T-helper 9 cell (primary cell): ENCODE results near the gene CLEC17A.
"Not testable (repeated sequence)": the region's sequence is repeated elsewhere in the genome, so short reads cannot be mapped to it uniquely, and the experiment has no call there.

Experiments
- DNase-seq: peaks from one replicate; pipeline ENCODE4 v3.0.0-alpha.2; 2020

CLEC17A gene

DNA sequence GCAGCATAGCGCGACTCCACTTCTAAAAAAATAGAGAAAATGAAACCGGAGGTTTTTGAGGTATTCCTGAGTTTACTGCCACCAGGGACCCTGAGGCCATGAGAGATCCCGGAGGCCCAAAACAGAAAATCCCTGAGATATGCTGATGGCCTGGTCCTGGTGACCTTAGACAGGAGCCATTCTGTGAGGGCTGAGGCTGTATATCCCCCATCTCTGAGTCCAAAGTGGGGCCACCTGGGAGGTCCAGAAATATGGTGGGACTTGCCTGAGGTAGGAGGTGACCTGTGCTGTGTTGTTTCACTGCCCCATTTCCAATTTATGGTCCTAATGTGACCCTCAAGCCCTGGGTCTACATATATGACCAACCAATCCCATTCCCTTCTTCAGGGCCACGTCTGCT lies 1.5 kb downstream of the CLEC17A start:
- not testable (repeated sequence) for DNase-seq

DNA sequence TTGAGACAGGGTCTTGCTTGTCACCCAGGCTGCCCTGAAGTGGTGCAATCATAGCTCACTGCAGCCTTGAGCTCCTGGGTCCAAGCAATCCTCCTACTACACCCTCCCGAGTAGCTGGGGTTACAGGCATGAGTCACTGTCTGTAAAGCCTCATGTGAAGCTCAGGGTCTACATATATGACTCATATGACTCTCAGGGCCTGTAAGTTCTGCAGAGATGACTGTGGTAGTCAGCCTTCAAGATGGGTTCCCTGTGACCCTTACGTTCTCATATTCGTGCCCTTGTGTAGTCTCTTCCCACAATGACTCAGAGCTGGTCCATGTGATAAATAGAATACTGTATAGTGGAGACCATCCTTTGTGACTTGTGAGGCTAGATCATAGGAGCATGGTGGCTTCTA lies 2.3 kb downstream of the CLEC17A start:
- not testable (repeated sequence) for DNase-seq

DNA sequence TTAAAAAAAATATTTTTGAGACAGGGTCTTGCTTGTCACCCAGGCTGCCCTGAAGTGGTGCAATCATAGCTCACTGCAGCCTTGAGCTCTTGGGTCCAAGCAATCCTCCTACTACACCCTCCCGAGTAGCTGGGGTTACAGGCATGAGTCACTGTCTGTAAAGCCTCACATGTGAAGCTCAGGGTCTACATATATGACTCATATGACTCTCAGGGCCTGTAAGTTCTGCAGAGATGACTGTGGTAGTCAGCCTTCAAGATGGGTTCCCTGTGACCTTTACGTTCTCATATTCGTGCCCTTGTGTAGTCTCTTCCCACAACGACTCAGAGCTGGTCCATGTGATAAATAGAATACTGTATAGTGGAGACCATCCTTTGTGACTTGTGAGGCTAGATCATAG lies 6.5 kb downstream of the CLEC17A start:
- DNase-seq: not testable (repeated sequence)

DNA sequence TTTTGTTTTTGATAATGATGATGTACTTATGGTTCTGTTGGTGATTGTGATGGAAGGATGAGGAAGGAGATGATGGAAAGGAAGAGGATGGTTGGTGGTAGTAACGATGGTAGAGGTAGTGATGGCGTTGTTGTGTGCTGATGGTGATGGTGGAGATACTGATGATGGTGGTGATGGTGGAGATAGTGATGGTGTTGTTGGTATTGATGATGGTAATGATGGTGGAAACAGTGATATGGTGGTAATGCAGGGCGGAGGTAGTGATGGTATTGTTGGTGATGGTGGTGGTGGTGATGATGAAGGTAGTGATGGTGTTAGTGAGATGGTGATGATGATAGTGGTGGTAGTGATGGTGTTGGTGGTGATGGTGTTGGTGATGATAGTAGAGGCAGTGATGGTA lies 12.7 kb downstream of the CLEC17A start:
- no peak for DNase-seq

DNA sequence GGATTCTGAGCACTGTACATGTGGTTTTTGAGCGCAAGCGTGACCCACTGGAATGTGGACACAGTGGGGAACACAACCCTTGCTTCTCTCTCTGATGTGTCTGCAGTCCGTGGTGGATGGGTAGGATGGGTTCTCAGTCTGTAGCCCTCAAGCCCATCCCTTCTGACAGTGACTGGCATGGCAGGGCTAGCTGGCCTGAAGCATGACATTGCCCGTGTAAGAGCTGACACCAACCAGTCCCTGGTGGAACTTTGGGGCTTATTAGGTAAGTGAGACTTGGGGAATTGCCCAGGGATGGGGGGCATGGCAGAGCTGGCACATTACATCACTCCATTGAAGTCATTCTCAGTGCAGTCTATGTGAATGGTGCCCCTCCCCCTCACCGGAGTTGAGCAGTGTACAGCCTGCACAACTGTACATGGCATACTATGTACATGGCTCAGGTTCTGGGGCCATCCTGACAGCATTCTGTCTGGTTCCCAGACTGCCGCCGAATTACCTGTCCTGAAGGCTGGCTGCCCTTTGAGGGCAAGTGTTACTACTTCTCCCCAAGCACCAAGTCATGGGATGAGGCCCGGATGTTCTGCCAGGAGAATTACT lies 16.8 kb downstream of the CLEC17A start:
- DNase-seq: no peak

DNA sequence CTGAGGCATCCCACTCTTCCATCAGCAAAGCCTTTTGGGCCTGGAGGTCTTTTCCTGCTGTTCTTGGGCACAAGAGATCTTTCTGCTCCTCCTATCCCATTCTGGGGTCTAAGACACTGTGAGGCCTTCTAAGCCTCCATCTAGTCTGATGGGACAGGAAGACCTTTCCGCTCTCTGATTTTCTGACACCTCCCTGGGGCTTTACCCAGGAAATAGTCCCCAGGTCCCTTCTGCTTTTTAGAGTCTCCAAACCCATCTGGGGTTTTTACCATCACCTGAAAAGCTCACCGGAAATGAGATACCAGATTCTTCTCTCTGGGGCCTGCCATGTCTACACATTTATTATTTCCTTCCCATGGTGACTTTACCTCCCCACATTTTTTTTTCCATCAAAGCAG lies 21.1 kb downstream of the CLEC17A start:
- DNase-seq: no peak

DNA sequence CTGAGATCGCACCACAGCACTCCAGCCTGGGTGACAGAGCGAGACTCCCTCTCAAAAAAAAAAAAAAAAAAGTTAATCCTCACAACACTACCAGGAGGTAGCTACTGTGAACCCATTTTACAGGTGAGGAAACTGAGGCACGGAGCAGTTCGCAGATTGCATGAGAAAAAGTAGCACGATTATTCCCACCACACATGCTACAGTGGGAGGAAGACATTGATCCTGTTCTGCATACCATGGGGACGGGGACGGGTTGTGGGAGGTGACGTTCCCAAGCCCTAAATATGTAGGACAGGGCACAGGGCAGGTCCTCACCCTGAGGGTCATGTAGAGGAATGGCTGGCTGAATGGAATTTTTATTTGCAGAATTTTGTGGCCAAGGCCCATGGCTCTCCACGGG lies 23.7 kb downstream of the CLEC17A start:
- no peak for DNase-seq

DNA sequence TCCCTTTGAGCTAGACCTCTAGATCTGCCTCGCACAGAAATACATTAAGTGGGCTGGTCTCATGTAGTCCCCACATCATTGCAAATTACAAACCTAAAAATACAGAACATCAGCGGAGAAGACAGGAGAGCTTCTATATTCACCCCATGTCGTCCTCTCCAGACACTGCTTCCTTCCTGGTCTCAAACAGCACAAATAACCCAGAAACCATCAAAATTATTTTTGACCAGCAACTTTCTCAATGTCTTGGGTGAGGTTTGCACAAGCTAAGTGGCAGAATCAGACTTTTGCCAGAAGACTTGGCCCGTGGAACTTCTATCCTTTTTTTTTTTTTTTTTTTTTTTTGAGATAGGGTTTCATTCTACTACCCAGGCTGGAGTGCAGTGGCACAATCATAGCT lies 28.2 kb downstream of the CLEC17A start:
- DNase-seq: no peak

DNA sequence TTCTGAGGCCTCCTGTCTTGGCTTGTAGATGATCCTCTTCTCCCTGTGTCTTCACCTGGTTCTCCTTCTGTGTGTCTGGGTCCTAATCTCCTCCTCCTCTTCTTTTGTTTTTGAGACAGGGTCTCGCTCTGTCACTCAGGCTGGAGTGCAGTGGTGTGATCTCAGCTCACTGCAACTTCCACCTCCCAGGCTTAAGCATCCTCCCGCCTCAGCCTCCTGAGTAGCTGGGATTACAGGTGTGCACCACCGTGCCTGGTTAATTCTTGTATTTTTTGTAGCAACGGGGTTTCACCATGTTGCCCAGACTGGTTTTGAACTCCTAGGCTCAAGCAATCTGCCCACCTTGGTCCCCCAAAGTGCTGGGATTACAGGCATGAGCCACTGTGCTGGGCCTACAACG lies 29.4 kb downstream of the CLEC17A start:
- not testable (repeated sequence) for DNase-seq

DNA sequence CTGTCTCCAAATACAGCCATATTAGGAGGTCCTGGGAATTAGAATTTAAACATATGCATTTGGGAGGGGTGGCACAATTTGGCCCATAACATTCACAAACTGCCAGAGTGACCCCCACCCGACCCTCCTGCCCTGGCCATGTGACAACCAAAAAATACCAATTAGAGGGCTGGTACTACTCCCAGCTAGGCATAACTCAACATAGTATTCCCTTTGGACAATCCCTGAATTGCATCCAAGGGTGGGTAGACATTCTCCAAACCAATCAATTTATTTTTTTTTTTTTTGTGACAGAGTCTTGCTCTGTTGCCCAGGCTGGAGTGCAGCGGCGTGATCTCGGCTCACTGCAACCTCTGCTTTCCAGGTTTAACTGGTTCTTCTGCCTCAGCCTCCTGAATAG lies 29.8 kb downstream of the CLEC17A start:
- no peak for DNase-seq

DNA sequence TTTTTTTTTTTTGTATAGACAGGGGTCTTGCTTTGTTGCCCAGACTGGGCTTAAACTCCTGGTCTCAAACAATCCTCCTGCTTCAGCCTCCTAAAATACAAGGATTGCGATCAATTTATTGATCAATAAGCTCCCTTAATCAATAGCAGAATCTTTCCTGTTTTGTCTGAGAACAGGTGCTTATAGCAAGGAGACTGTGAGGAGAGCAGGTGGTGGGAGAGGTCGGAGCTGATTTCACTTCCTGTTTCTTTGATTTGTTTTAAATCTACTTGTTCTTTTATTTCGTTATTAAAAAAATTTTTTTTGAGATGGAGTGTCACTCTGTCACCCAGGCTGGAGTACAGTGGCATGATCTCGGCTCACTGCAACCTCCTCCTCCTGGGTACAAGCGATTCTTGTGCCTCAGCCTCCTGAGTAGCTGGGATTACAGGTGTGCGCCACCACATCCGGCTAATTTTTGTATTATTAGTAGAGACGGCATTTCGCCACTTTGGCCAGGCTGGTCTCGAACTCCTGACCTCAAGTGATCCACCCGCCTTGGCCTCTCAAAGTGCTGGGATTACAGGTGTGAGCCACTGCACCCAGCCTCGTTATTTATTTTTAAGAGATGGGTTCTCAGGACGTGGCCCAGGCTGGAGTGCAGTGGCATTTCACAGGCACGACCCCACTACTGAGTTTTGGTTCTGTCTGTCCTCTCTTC lies 30.7 kb downstream of the CLEC17A start:
- DNase-seq: not testable (repeated sequence)

DNA sequence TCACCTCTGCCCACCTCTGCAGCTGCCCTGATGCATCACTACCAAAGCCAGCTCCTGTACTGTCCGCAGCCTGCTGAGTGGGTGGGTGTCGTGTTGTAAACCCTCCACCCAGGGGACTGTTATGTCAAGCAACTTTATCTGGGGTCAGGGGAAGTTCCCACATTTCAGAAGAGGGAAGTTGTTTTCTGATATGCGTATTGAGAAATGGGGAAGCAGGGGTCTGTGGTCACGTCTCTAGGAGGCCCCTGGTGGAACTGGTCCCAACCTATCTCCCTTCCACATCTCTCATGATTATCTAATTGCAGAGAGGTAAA lies 31.2 kb downstream of the CLEC17A start:
- DNase-seq: no peak

DNA sequence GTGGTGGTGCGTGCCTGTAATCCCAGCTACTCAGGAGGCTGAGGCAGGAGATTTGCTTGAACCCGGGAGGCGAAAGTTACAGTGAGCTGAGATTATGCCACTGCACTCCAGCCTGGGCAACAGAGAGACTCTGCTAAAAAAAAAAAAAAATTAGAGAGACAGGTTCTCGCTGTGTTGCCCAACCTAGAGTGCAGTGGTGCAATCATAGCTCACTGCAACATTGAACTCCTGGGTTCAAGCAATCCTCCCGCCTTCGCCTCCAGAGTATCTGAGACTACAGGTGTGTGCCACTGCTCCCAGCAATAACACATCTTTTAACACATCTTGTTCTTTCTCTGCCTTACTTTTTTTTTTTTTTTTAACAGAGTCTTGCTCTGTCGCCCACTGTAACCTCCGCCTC lies 32.7 kb downstream of the CLEC17A start:
- no peak for DNase-seq

DNA sequence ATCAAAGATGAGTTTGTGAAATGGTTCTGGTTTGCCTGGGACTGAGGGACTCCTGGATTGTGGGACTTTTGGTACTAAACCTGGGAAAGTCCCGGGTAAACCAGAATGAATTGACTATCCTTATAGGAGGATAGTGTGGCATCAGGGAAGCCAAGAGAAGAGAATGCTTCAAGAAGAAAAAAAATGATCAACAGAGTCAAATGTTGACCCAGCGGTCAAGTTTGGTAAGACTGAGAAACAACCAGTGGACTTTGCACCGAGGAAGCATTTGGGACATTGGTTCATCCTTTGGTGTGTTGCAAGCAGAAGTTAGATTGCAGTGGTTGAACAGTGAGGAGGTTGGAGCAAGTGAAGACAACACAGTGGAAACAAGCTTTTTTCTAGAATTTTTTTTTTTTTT lies 33.5 kb downstream of the CLEC17A start:
- DNase-seq: no peak

DNA sequence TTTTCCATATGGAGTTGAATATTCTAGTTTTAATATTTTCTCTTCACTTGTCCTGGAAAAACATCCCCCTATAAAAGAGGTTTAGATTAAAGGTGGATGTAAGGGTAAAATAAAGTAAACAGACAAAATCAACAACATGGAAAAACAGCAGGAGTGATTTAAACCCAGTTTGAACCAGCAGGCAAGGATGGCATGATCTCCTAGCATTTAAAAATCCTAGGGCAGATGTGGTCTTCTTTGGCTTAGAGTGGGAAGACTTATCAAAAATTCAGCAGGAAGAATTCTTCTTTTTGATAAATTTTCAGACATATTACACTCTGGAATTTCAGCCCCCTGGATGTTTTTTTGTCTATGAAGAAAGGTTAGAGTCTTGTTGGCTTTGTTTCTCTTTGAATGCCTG lies 36.5 kb downstream of the CLEC17A start:
- DNase-seq: no peak

DNA sequence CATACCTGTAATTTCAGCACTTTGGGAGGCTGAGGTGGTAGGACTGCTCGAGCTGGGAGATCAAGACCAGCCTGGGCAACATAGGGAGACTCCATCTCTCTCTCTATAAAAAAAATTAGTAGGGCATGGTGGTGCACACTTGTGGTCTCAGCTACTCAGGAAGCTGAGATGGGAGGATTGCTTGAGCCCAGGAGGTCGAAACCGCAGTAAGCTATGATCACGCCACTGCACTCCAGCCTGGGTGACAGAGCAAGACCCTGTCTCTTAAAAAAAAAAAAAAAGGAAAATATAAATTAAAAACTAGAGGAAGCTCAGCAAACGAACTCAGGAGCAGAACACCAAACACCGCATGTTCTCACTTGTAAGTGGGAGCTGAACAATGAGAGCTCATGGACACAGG lies 41.6 kb downstream of the CLEC17A start:
- not testable (repeated sequence) for DNase-seq

DNA sequence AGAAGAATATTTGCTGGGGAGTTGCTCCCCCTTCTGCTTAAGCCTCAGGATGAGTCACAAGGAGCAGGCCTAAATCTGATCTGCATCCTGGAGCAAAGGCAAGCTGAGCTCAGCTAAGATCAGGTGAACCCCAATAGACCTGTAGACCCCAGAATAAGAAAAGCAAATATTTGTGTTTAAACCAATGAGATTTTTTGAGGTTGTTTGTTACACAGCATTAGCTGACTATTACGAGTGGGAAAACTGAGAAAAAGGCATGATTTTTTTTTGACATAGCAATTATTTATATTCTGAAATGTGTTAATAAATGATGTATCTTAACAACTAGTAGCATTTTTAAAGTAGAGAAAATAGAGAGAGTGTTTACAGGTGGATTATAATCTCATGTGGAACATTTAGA lies 46.7 kb downstream of the CLEC17A start:
- DNase-seq: no peak

DNA sequence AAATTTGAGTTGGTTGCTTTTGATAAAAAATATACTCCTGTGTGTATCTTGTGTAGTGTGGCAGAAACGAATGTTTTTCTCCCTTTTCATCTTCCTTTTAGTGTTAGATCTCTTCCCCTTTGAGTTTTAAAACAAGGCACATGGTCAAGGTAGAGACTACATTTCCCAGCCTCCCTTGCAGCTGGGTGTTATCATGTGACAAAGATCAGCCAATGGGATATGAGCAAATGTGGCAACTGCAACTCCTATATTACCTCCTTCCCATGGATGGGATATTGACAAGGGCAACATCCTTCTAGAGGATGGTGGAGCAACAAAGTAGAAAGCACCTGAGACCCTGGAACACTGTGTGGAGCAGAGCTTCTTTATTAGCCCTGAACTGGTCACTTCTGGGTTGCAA lies 49.4 kb downstream of the CLEC17A start:
- DNase-seq: no peak

DNA sequence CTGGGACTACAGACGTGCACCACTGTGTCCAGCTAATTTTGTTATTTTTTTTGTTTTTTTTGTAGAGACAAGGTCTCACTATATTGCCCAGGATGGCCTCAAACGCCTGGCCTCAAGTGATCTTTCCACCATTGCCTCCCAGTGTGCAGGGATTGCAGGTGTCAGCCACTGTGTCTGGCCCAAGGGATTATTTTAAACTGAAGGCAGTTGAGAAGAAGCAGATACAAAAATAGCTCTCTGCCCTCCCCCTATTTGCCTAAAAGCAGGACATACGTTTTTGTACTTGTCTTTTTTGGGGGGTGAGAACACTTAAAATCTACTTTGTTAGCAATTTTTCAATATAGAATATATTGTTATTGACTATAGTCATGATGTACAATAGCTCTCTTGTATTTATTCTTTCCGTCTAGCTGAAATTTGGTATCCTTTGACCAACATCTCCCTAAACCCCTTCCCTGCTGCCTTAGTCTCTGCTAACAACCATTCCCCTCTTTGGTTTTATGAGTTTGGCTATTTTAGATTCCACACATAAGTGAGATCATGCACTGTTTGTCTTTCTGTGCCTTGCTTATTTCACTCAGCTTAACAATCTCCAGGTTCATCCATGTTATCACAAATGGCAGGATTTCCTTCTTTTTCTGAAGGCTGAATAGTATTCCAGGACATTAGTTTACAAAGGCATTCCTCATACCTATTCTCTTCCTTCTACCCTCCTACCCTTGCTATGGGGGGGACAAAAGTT lies 56.8 kb downstream of the CLEC17A start:
- no peak for DNase-seq

DNA sequence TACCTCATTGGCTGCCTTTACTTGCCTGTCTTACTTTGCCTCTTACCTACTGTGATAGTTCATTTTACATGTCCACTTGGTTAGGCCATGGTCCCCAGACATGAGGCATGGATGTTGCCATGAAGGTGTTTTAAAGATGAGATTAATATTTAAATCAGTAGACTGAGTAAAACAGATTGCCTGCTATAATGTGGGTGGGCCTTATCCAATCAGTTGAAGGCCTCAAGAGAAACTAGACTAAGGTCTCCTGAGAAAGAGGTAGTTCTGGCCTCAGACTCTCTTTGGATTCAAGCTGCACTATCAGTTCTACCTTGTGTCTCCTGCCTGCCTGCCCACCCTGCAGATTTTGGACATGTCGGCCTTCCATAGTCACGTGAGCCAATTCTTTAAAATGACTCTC lies 65.6 kb downstream of the CLEC17A start:
- no peak for DNase-seq

DNA sequence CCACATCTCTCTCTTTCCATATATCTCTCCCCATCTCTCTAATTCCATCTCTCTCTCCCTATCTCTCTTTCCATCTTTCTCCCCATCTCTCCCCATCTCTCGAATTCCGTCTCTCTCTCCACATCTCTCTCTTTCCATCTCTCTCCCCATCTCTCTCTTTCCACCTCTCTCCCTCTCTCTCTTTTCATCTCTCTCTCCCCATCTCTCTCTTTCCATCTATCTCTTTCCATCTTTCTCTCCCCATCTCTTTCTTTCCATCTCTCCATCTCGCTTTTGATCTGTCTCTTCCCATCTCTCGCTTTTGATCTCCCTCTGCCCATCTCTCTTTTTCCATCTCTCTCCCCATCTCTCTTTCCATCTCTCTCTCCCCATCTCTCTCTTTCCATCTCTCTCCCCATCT lies 66.1 kb downstream of the CLEC17A start:
- no peak for DNase-seq

DNA sequence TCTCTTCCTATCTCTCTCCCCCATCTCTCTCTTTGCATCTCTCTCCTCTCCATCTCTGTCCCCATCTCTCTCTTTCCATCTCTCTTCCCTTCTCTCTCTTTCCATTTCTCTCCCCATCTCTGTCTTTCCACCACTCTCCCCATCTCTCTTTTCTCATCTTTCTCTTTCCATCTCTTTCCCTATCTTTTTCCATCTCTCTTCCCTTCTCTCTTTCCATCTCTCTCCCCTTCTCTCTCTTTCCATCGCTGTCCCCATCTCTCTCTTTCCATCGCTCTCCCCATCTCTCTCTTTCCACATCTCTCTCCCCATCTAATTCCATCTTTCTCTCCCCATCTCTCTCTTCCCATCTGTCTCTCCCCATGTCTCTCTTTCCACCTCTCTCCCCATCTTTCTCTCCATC lies 67.3 kb downstream of the CLEC17A start:
- DNase-seq: no peak

DNA sequence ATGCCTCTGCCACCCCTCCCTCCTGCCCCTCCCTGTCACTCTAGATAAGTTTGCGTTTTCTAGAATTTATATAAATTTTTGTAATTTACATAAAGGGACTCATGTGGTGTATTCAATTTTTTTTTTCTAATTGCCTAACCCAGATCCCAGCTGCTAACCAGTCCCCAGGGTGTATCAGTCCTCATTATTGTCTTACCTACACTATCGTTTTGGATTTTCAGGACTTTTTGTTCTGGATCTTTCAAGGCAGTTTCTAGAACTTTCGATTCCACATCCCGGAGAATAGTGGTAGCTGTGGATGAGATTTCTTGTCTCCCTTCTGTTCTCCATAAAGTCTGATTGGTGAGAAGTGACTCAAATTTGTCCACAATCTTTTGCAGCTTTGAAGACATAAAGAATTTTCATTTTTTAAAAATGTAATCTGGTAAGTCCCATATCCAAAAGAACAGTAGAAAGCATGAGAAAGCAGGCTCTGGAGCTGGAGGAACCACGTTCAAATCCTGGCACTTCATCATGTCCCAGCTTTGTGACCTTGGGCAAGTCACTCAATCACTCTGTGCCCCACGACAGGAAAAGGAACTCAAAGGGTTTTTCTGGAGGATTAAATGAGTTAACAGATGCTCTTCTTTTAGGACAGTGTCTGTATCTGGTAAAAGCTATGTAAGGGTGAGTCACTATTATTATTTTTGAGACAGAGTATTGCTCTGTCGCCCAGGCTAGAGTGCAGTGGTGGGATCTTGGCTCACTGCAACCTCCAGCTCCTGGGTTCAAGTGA lies 72.1 kb downstream of the CLEC17A start:
- DNase-seq: no peak

DNA sequence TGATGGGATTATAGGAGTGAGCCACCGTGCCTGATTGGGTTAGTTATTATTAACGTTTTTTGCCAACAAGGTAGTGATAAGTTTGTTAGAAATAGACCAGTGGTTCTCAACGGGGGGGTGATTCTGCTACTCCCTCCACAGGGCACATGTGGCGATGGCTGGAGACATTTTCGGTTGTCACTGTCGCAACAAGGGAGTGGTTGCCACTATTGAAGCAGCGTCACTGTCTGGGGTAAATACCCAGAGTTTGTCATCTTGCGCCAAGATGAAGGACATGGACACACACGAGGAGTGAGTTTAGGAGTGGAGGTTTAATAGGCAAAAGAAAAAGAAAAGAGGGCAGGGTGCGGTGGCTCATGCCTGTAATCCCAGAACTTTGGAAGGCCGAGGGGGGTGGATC lies 72.8 kb downstream of the CLEC17A start:
- DNase-seq: no peak
